Measurements from ENCODE around the gene SH3GLB2.
"Not testable (repeated sequence)": the region's sequence is repeated elsewhere in the genome, so short reads cannot be mapped to it uniquely, and the experiment has no call there.

Gene SH3GLB2

DNA sequence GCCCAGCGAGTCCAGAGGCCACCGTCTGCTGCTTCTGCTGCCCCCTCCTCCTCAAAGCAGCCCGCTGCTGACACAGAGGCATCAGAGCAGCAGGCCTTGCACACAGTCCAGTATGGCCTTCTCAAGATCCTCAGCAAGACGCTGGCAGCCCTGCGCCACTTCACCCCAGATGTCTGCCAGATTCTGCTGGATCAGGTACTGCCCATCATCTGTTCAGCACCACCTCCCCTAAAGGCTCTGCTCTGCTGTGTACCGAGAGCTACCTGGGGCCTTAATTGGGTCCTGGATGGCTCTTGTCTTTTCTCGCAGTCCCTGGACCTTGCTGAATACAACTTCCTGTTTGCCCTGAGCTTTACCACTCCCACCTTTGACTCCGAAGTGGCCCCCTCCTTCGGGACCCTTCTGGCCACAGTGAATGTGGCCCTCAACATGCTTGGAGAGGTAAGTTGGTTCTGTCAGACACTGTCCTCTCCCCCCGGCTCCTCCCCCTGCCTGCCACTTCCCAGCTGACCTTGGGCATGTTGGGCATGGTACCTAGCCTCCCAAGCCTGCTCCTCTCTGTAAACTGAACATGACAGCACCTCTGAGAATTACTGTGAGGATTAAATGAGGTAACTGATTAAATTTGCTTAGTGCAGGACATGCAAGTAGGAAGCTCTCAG, 22.7 kb downstream of the SH3GLB2 start:
- Mint-ChIP-seq H3K4me3 (no peak overlapping the region), H3K27ac (no peak overlapping the region), H3K36me3 (ENCODE audit: low read depth) (peaks cover 42% of the 10 kb centered on the region), H3K4me1 (ENCODE audit: low read depth) (peaks cover 3% of the 10 kb centered on the region), H3K9me3 (no peaks in the 10 kb centered on the region), H3K27me3 (ENCODE audit: low read depth) (no peaks in the 10 kb centered on the region)

DNA sequence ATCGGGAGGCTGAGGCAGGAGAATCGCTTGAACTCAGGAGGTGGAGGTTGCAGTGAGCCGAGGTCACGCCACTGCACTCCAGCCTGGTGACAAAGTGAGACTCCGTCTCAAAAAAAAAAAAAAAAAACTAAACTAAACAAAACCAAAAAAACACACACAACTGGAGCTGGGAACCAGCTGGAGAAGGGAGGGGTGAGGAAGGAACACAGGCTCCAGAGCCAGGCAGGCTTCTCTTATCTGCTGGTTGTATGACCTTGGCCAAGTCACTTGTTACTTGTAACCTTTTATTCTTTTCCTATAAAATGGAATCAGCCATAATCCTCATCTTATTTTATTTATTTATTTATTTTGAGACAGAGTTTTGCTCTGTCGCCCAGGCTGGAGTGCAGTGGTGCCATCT, 24.0 kb downstream of the SH3GLB2 start:
- Mint-ChIP-seq H3K4me1 (ENCODE audit: low read depth) (peaks cover 10% of the 10 kb centered on the region), H3K36me3 (ENCODE audit: low read depth) (peaks cover 50% of the 10 kb centered on the region)
- H3K4me3 Mint-ChIP-seq; H3K9me3 Mint-ChIP-seq; H3K27ac Mint-ChIP-seq; H3K27me3 Mint-ChIP-seq (ENCODE audit: low read depth): not testable (repeated sequence)

GRCh38 chr9:129002992-129003391, 25.1 kb downstream of the SH3GLB2 start:
- peaks cover 55% of the 10 kb centered on the region for H3K36me3 Mint-ChIP-seq (ENCODE audit: low read depth)
- H3K9me3 Mint-ChIP-seq, result no peaks in the 10 kb centered on the region
- H3K27me3 Mint-ChIP-seq (ENCODE audit: low read depth), result no peaks in the 10 kb centered on the region
- peak overlapping the region; percentile 3 for H3K27ac Mint-ChIP-seq
- peaks cover 10% of the 10 kb centered on the region for H3K4me1 Mint-ChIP-seq (ENCODE audit: low read depth)
- H3K4me3 Mint-ChIP-seq, result no peak overlapping the region

DNA sequence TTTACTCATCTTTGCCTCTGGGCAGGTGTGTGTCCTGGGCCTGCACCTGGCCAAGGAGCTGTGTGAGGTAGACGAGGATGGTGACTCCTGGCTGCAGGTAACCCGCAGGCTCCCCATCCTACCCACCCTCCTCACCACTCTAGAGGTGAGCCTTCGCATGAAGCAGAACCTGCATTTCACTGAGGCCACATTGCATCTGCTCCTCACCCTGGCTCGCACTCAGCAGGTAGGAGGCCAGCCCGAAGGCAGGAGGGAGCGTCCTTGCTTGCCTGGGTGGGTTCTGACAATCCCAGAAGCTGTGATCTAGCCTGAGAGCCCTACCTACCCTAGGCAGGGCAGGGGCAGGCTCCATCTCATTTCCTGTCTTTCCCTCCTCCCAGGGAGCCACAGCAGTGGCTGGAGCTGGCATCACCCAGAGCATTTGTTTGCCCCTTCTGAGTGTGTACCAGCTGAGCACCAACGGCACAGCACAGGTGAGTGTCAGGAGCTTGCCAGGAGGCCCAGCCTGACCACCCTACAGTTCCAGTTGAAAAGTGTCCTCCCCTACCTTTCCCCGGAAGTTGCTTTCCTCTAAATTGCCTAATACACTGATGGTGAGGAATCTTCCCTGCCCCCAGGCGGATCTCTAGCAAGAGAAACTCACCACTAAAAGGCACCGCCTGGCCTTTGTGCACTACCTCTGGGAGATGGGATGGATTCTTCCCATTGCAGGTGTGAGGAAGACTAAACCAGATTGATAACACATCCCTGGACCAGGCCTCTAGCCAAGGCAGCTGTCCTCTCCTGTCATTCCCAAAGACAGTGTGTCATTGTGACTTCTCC, 26.4 kb downstream of the SH3GLB2 start:
- no peaks in the 10 kb centered on the region for H3K9me3 Mint-ChIP-seq
- H3K36me3 Mint-ChIP-seq (ENCODE audit: low read depth), result peaks cover 55% of the 10 kb centered on the region
- H3K4me1 Mint-ChIP-seq (ENCODE audit: low read depth), result peaks cover 9% of the 10 kb centered on the region
- H3K4me3 Mint-ChIP-seq, result no peak overlapping the region
- no peak overlapping the region for H3K27ac Mint-ChIP-seq
- H3K27me3 Mint-ChIP-seq (ENCODE audit: low read depth), result no peaks in the 10 kb centered on the region

DNA sequence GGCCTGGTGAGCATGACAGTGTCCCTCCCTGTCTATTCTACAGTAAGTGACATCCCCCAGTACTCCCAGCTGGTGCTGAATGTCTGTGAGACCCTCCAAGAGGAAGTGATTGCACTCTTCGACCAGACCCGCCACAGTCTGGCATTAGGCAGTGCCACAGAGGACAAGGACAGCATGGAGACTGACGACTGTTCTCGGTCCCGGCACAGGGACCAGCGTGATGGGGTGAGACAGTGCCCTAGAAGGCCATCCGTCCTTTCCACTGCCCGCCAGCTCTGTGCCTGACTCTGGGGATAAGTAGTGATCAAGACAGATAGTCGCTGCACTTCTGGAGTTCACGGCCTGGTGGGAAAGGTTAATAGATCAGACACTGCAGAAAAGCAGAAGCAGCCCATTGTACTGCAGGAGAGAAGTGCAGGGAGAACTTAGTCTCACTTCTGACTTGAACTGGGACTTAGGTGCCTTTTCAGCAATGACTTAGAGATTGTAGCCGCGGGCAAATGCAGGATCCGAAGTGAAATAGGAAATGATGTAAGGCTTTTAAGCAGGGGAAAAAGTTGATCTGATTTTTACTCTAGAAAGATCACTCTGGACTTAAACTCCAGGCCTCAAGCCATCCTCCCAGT, 28.4 kb downstream of the SH3GLB2 start:
- Mint-ChIP-seq H3K4me1 (ENCODE audit: low read depth) (peaks cover 8% of the 10 kb centered on the region), H3K4me3 (no peak overlapping the region), H3K36me3 (ENCODE audit: low read depth) (peaks cover 56% of the 10 kb centered on the region), H3K27ac (peak overlapping the region; percentile 76), H3K27me3 (ENCODE audit: low read depth) (no peaks in the 10 kb centered on the region), H3K9me3 (no peaks in the 10 kb centered on the region)

DNA sequence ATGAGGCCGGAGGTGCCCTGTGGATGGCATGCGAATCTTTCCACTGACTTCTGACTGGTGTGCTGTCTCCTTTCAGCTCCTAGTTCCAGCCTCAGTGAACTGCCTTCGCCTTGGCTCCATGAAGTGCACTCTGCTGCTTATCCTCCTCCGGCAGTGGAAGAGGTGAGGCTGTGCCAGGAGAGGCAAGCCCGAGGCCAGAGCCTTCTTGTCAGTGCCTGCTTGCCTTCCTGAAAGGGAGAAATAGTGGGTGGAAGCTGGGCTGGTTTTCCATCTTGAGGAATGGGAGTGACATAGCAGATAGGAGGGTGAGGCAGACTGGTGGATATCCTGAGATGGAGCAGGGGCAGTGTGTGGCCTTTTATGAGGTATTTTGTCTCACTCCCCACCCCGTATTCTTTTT, 29.7 kb downstream of the SH3GLB2 start:
- no peaks in the 10 kb centered on the region for H3K27me3 Mint-ChIP-seq (ENCODE audit: low read depth)
- peaks cover 66% of the 10 kb centered on the region for H3K36me3 Mint-ChIP-seq (ENCODE audit: low read depth)
- H3K4me1 Mint-ChIP-seq (ENCODE audit: low read depth), result peaks cover 8% of the 10 kb centered on the region
- no peak overlapping the region for H3K4me3 Mint-ChIP-seq
- no peak overlapping the region for H3K27ac Mint-ChIP-seq
- H3K9me3 Mint-ChIP-seq, result no peaks in the 10 kb centered on the region

DNA sequence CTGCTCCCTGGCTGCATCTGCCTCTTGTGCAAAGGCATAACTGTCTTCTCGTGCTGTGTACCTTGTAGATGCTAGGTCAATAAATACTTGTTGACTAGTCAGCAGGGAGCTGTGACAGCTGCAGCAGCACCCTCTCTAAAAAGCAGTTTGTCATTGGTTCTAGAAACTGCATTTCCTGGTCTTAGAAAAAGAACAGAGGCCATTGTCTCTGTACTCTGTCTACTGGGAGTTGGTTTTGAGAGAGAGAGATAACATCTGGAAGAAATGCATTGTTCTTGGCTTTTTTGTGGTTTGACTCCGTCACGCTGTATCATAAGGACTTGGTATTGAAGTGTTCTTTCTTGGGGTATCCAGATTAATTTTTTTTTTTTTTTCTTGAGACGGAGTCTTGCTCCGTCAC, 32.3 kb downstream of the SH3GLB2 start:
- H3K27ac Mint-ChIP-seq, result no peak overlapping the region
- no peaks in the 10 kb centered on the region for H3K27me3 Mint-ChIP-seq (ENCODE audit: low read depth)
- H3K9me3 Mint-ChIP-seq, result no peaks in the 10 kb centered on the region
- peaks cover 54% of the 10 kb centered on the region for H3K36me3 Mint-ChIP-seq (ENCODE audit: low read depth)
- H3K4me1 Mint-ChIP-seq (ENCODE audit: low read depth), result peaks cover 8% of the 10 kb centered on the region
- H3K4me3 Mint-ChIP-seq, result no peak overlapping the region

GRCh38 chr9:128992995-128993394, 35.1 kb downstream of the SH3GLB2 start:
- no peaks in the 10 kb centered on the region for H3K4me1 Mint-ChIP-seq (ENCODE audit: low read depth)
- H3K27ac Mint-ChIP-seq, result no peak overlapping the region
- no peaks in the 10 kb centered on the region for H3K9me3 Mint-ChIP-seq
- H3K36me3 Mint-ChIP-seq (ENCODE audit: low read depth), result peaks cover 51% of the 10 kb centered on the region
- no peaks in the 10 kb centered on the region for H3K27me3 Mint-ChIP-seq (ENCODE audit: low read depth)
- no peak overlapping the region for H3K4me3 Mint-ChIP-seq

GRCh38 chr9:128987805-128988204, 40.3 kb downstream of the SH3GLB2 start:
- Mint-ChIP-seq H3K36me3 (ENCODE audit: low read depth) (peaks cover 55% of the 10 kb centered on the region), H3K27ac (no peak overlapping the region), H3K4me3 (no peak overlapping the region), H3K27me3 (ENCODE audit: low read depth) (no peaks in the 10 kb centered on the region), H3K9me3 (no peaks in the 10 kb centered on the region), H3K4me1 (ENCODE audit: low read depth) (no peaks in the 10 kb centered on the region)

DNA sequence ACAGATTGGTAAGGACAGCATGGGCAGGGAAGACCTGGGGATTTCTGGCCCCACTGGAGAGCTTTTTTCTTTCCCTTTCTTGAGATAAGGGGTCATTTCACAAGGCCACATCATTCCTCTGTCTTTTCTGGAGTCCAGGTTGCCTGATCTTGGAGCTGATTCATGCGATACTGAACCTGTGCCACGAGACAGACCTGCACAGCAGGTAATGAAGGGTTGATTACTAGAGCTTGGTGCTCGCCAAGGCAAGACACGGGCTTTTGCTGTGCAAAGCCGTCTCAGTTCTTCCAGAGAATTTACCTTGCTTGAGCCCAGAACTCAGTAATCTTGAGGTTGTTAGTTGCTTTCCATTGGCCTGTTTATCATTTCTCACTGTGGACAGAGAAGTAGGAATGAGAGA, 41.5 kb downstream of the SH3GLB2 start:
- Mint-ChIP-seq H3K27ac (no peak overlapping the region), H3K36me3 (ENCODE audit: low read depth) (peaks cover 56% of the 10 kb centered on the region), H3K4me1 (ENCODE audit: low read depth) (no peaks in the 10 kb centered on the region), H3K9me3 (no peaks in the 10 kb centered on the region), H3K4me3 (no peak overlapping the region), H3K27me3 (ENCODE audit: low read depth) (no peaks in the 10 kb centered on the region)

DNA sequence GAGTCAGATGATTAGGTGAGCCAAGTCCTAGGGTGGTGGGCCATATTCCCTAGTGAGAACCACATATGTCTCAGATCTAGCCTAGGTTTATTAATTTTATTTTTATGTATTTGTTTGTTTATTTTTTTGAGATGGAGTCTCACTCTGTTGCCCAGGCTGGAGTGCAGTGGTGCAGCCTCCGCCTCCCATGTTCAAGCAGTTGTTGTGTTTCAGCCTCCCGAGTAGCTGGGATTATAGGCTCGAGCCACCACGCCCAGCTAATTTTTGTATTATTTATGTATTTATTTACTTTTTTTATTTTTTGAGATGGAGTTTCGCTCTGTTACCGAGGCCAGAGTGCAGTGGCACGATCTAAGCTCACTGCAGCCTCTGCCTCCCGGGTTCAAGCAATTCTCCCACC, 44.6 kb downstream of the SH3GLB2 start:
- no peaks in the 10 kb centered on the region for H3K9me3 Mint-ChIP-seq
- peaks cover 66% of the 10 kb centered on the region for H3K36me3 Mint-ChIP-seq (ENCODE audit: low read depth)
- no peaks in the 10 kb centered on the region for H3K27me3 Mint-ChIP-seq (ENCODE audit: low read depth)
- no peak overlapping the region for H3K27ac Mint-ChIP-seq
- no peak overlapping the region for H3K4me3 Mint-ChIP-seq
- no peaks in the 10 kb centered on the region for H3K4me1 Mint-ChIP-seq (ENCODE audit: low read depth)

GRCh38 chr9:128979111-128979510, 49.0 kb downstream of the SH3GLB2 start:
- Mint-ChIP-seq H3K27me3 (ENCODE audit: low read depth) (no peaks in the 10 kb centered on the region), H3K9me3 (no peaks in the 10 kb centered on the region), H3K36me3 (ENCODE audit: low read depth) (peaks cover 55% of the 10 kb centered on the region), H3K4me3 (no peak overlapping the region), H3K27ac (no peak overlapping the region), H3K4me1 (ENCODE audit: low read depth) (no peaks in the 10 kb centered on the region)

- Mint-ChIP-seq H3K36me3 (ENCODE audit: low read depth) (peaks cover 55% of the 10 kb centered on the region), H3K9me3 (no peaks in the 10 kb centered on the region), H3K27ac (no peak overlapping the region), H3K27me3 (ENCODE audit: low read depth) (no peaks in the 10 kb centered on the region), H3K4me3 (no peak overlapping the region), H3K4me1 (ENCODE audit: low read depth) (peaks cover 3% of the 10 kb centered on the region)
These were observed 55.2 kb downstream of the SH3GLB2 start for GRCh38 chr9:128972956-128973355.

GRCh38 chr9:128969491-128969890, 58.6 kb downstream of the SH3GLB2 start:
- Mint-ChIP-seq H3K9me3 (no peaks in the 10 kb centered on the region), H3K27me3 (ENCODE audit: low read depth) (no peaks in the 10 kb centered on the region), H3K4me1 (ENCODE audit: low read depth) (peaks cover 3% of the 10 kb centered on the region), H3K36me3 (ENCODE audit: low read depth) (peaks cover 45% of the 10 kb centered on the region), H3K4me3 (no peak overlapping the region), H3K27ac (no peak overlapping the region)

DNA sequence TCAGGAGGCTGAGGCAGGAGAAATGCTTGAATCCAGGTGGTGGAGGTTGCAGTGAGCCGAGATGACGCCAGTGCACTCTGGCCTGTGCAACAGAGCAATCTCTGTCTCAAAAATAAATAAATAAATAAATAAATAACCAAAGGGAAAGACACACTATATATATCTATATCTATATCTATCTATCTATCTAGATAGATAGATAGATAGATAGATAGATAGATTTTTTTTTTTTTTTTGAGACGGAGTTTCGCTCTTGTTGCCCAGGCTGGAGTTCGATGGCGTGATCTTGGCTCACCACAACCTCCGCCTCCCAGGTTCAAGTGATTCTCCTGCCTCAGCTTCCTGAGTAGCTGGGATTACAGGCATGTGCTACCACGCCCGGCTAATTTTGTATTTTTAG, 66.7 kb downstream of the SH3GLB2 start:
- H3K36me3 Mint-ChIP-seq (ENCODE audit: low read depth), result peaks cover 29% of the 10 kb centered on the region
- not testable (repeated sequence) for H3K4me3 Mint-ChIP-seq; H3K4me1 Mint-ChIP-seq (ENCODE audit: low read depth); H3K9me3 Mint-ChIP-seq; H3K27me3 Mint-ChIP-seq (ENCODE audit: low read depth); H3K27ac Mint-ChIP-seq

All from T-helper 1 cell treated with Interleukin-12 subunit alpha and Interleukin-12 subunit beta and Interleukin-4 antibody, amounts not matched to agents 30 μg/mL and 1 μg/mL, for 36 hours (primary cell).